ENCODE data around the gene GRHPR.

GRHPR gene

GRCh38 chr9:37383876-37384746 is 38.4 kb upstream of the GRHPR start:
- Histone ChIP-seq H3K4me3 (ENCODE audit: severe bottlenecking) (no peak overlapping the region), H3K9me3 (ENCODE audit: severe bottlenecking) (no peaks in the 10 kb centered on the region), H3K27me3 (ENCODE audit: insufficient read depth, poor library complexity, severe bottlenecking) (no peaks in the 10 kb centered on the region), H3K27ac (ENCODE audit: poor library complexity, severe bottlenecking) (no peak overlapping the region), H3K4me1 (ENCODE audit: insufficient read depth, poor library complexity, severe bottlenecking) (no peaks in the 10 kb centered on the region), H3K36me3 (ENCODE audit: low read depth) (no peaks in the 10 kb centered on the region)
- DNase-seq (ENCODE audit: low spot score) (no peak), ATAC-seq (ENCODE audit: low read depth) (no peak)
- no peak for TF ChIP-seq CTCF (IDR thresholded peaks at IDR 0.05; ENCODE audit: poor library complexity, severe bottlenecking)

- no peaks in the 10 kb centered on the region for H3K27me3 ChIP-seq (ENCODE audit: insufficient read depth, poor library complexity, severe bottlenecking)
- H3K4me1 ChIP-seq (ENCODE audit: insufficient read depth, poor library complexity, severe bottlenecking): no peaks in the 10 kb centered on the region
- no peak overlapping the region for H3K4me3 ChIP-seq (ENCODE audit: severe bottlenecking)
- no peaks in the 10 kb centered on the region for H3K9me3 ChIP-seq (ENCODE audit: severe bottlenecking)
- TF ChIP-seq CTCF (IDR thresholded peaks at IDR 0.05; ENCODE audit: poor library complexity, severe bottlenecking): no peak
- no peaks in the 10 kb centered on the region for H3K36me3 ChIP-seq (ENCODE audit: low read depth)
- no peak for ATAC-seq (ENCODE audit: low read depth)
- no peak for DNase-seq (ENCODE audit: low spot score)
- H3K27ac ChIP-seq (ENCODE audit: poor library complexity, severe bottlenecking): no peak overlapping the region
Measured at GRCh38 chr9:37385286-37385685, 37.2 kb upstream of the GRHPR start.

- ATAC-seq (ENCODE audit: low read depth): no peak
- no peak overlapping the region for H3K4me3 ChIP-seq (ENCODE audit: severe bottlenecking)
- no peaks in the 10 kb centered on the region for H3K36me3 ChIP-seq (ENCODE audit: low read depth)
- no peak overlapping the region for H3K27ac ChIP-seq (ENCODE audit: poor library complexity, severe bottlenecking)
- H3K4me1 ChIP-seq (ENCODE audit: insufficient read depth, poor library complexity, severe bottlenecking): no peaks in the 10 kb centered on the region
- no peak for DNase-seq (ENCODE audit: low spot score)
- no peaks in the 10 kb centered on the region for H3K9me3 ChIP-seq (ENCODE audit: severe bottlenecking)
- no peaks in the 10 kb centered on the region for H3K27me3 ChIP-seq (ENCODE audit: insufficient read depth, poor library complexity, severe bottlenecking)
- TF ChIP-seq CTCF (IDR thresholded peaks at IDR 0.05; ENCODE audit: poor library complexity, severe bottlenecking): no peak
Measured at GRCh38 chr9:37386988-37387387, 35.5 kb upstream of the GRHPR start.

- no peaks in the 10 kb centered on the region for H3K36me3 ChIP-seq (ENCODE audit: low read depth)
- peak; percentile 30 for TF ChIP-seq CTCF (IDR thresholded peaks at IDR 0.05; ENCODE audit: poor library complexity, severe bottlenecking)
- ATAC-seq (ENCODE audit: low read depth) (peak; percentile 33; the same call in 1 of the 3 replicates), DNase-seq (ENCODE audit: low spot score) (no peak)
- H3K4me1 ChIP-seq (ENCODE audit: insufficient read depth, poor library complexity, severe bottlenecking): no peaks in the 10 kb centered on the region
- no peaks in the 10 kb centered on the region for H3K9me3 ChIP-seq (ENCODE audit: severe bottlenecking)
- no peak overlapping the region for H3K27ac ChIP-seq (ENCODE audit: poor library complexity, severe bottlenecking)
- no peak overlapping the region for H3K4me3 ChIP-seq (ENCODE audit: severe bottlenecking)
- no peaks in the 10 kb centered on the region for H3K27me3 ChIP-seq (ENCODE audit: insufficient read depth, poor library complexity, severe bottlenecking)
Measured at GRCh38 chr9:37390759-37391158, 31.7 kb upstream of the GRHPR start.

GRCh38 chr9:37392272-37392671 is 30.2 kb upstream of the GRHPR start:
- no peak for DNase-seq (ENCODE audit: low spot score)
- H3K27me3 ChIP-seq (ENCODE audit: insufficient read depth, poor library complexity, severe bottlenecking): no peaks in the 10 kb centered on the region
- TF ChIP-seq CTCF (IDR thresholded peaks at IDR 0.05; ENCODE audit: poor library complexity, severe bottlenecking): no peak
- H3K4me1 ChIP-seq (ENCODE audit: insufficient read depth, poor library complexity, severe bottlenecking): no peaks in the 10 kb centered on the region
- no peak overlapping the region for H3K27ac ChIP-seq (ENCODE audit: poor library complexity, severe bottlenecking)
- H3K4me3 ChIP-seq (ENCODE audit: severe bottlenecking): no peak overlapping the region
- H3K9me3 ChIP-seq (ENCODE audit: severe bottlenecking): no peaks in the 10 kb centered on the region
- no peak for ATAC-seq (ENCODE audit: low read depth)
- H3K36me3 ChIP-seq (ENCODE audit: low read depth): no peaks in the 10 kb centered on the region

Measured in RWPE2 (cell line).